ENCODE results near the gene UACA. TPM values are rescaled to one million over a fixed set of nuclear protein-coding genes. Genes with fewer than 3 reads are reported as not detected.

Gene UACA
- total and polyA plus RNA-seq, 2 donors from 2014 or later = 49.6 to 92.7 TPM

GRCh38 chr15:70627734-70628548 is 135.4 kb downstream of the UACA start:
- H3K4me3 ChIP-seq (ENCODE audit: low read length in 3 of 3) = no peak overlapping the region
- intact Hi-C loops (cut with DNase I) = no loop called here
- no peaks in the 10 kb centered on the region for H3K36me3 ChIP-seq (ENCODE audit: control insufficient read depth in 2 of 3, insufficient read depth in 3 of 3, low read length in 3 of 3)
- H3K4me1 ChIP-seq (ENCODE audit: control insufficient read depth in 2 of 3, insufficient read depth in 2 of 3, low read depth in 1 of 3, low read length in 3 of 3) = peaks cover 0 to 5% (median 0%) of the 10 kb centered on the region in 3 donors
- DNase-seq (no peak), FAIRE-seq (no peak)
- no peak overlapping the region for H3K9ac ChIP-seq (ENCODE audit: low read length in 3 of 3)
- no peak for TF ChIP-seq CTCF (IDR thresholded peaks at IDR 0.05; ENCODE audit: borderline replicate concordance, extremely low read depth, insufficient read depth)
- H3K27me3 ChIP-seq (ENCODE audit: control insufficient read depth, insufficient read depth, low read length) = no peaks in the 10 kb centered on the region
- no peak overlapping the region for H3K27ac ChIP-seq (ENCODE audit: low read depth in 2 of 2, low read length in 2 of 2)
- no peaks in the 10 kb centered on the region for H3K9me3 ChIP-seq (ENCODE audit: control insufficient read depth in 2 of 3, insufficient read depth in 1 of 3, low read length in 3 of 3)

- FAIRE-seq (no peak), DNase-seq (no peak)
- Histone ChIP-seq H3K9ac (ENCODE audit: low read length in 3 of 3) (no peak overlapping the region), H3K36me3 (ENCODE audit: control insufficient read depth in 2 of 3, insufficient read depth in 3 of 3, low read length in 3 of 3) (no peaks in the 10 kb centered on the region), H3K4me3 (ENCODE audit: low read length in 3 of 3) (no peak overlapping the region), H3K27me3 (ENCODE audit: control insufficient read depth, insufficient read depth, low read length) (no peaks in the 10 kb centered on the region), H3K27ac (ENCODE audit: low read depth in 2 of 2, low read length in 2 of 2) (no peak overlapping the region), H3K4me1 (ENCODE audit: control insufficient read depth in 2 of 3, insufficient read depth in 2 of 3, low read depth in 1 of 3, low read length in 3 of 3) (peaks cover 0 to 3% (median 0%) of the 10 kb centered on the region in 3 donors), H3K9me3 (ENCODE audit: control insufficient read depth in 2 of 3, insufficient read depth in 1 of 3, low read length in 3 of 3) (peaks cover 0 to 4% (median 0%) of the 10 kb centered on the region in 3 donors)
- intact Hi-C loops (cut with DNase I) = no loop called here
- TF ChIP-seq CTCF (IDR thresholded peaks at IDR 0.05; ENCODE audit: borderline replicate concordance, extremely low read depth, insufficient read depth) = no peak
Measured at GRCh38 chr15:70627322-70627721, 136.0 kb downstream of the UACA start.

- no peak for TF ChIP-seq CTCF (IDR thresholded peaks at IDR 0.05; ENCODE audit: borderline replicate concordance, extremely low read depth, insufficient read depth)
- peaks cover 0 to 4% (median 0%) of the 10 kb centered on the region in 3 donors for H3K9me3 ChIP-seq (ENCODE audit: control insufficient read depth in 2 of 3, insufficient read depth in 1 of 3, low read length in 3 of 3)
- no peak overlapping the region for H3K4me3 ChIP-seq (ENCODE audit: low read length in 3 of 3)
- no peaks in the 10 kb centered on the region for H3K27me3 ChIP-seq (ENCODE audit: control insufficient read depth, insufficient read depth, low read length)
- no peak overlapping the region for H3K27ac ChIP-seq (ENCODE audit: low read depth in 2 of 2, low read length in 2 of 2)
- no peak overlapping the region for H3K9ac ChIP-seq (ENCODE audit: low read length in 3 of 3)
- FAIRE-seq = no peak
- intact Hi-C loops (cut with DNase I) = no loop called here
- H3K36me3 ChIP-seq (ENCODE audit: control insufficient read depth in 2 of 3, insufficient read depth in 3 of 3, low read length in 3 of 3) = no peaks in the 10 kb centered on the region
- no peak for DNase-seq
- peaks cover 0 to 3% (median 0%) of the 10 kb centered on the region in 3 donors for H3K4me1 ChIP-seq (ENCODE audit: control insufficient read depth in 2 of 3, insufficient read depth in 2 of 3, low read depth in 1 of 3, low read length in 3 of 3)
Measured at GRCh38 chr15:70625438-70625837, 137.9 kb downstream of the UACA start.
